Progenitor cell of endocrine pancreas (in vitro differentiated cells): ENCODE results near the gene NECAB3. TPM values are rescaled to one million over a fixed set of nuclear protein-coding genes. Genes with fewer than 3 reads are reported as not detected.

ENCODE experiments used
- DNase-seq: peaks from one replicate; pipeline ENCODE4 v3.0.0; 2021; ENCODE audit warnings: low spot score; ENCODE audit not compliant: unreplicated experiment
- H3K27ac Mint-ChIP-seq: 2 replicates; pipeline ENCODE4 v1.8.0; 2021; ENCODE audit warnings: mild to moderate bottlenecking, moderate library complexity, mixed read lengths
- H3K27me3 Mint-ChIP-seq: 2 replicates; pipeline ENCODE4 v1.8.0; 2021; ENCODE audit warnings: mixed read lengths
- H3K36me3 Mint-ChIP-seq: 2 replicates; pipeline ENCODE4 v1.8.0; 2022; ENCODE audit warnings: mixed read lengths; ENCODE audit not compliant: insufficient read depth
- H3K4me1 Mint-ChIP-seq: 2 replicates; pipeline ENCODE4 v1.8.0; 2021; ENCODE audit warnings: low read depth, mixed read lengths
- H3K4me3 Mint-ChIP-seq: 2 replicates; pipeline ENCODE4 v1.8.0; 2021; ENCODE audit warnings: low read depth, mild to moderate bottlenecking, moderate library complexity, mixed read lengths
- H3K9me3 Mint-ChIP-seq: 2 replicates; pipeline ENCODE4 v1.8.0; 2021; ENCODE audit warnings: low read depth, mixed read lengths
- CTCF ChIP-seq: fragments of 200-600 bp; sonication (generic); IDR thresholded peaks from one replicate; pipeline ENCODE4 v1.5.0; 2021; ENCODE audit warnings: antibody characterized with exemption, mild to moderate bottlenecking; ENCODE audit not compliant: unreplicated experiment
- total RNA-seq: library from RNA; stranded (reverse); gene quantifications from 2 replicates; pipeline ENCODE4 v1.2.1, GENCODE V29; 2021

The NECAB3 gene
- total RNA-seq, 1 donor from 2014 or later: 68.3 TPM

GRCh38 chr20:33680686-33681085 lies 6.5 kb upstream of the NECAB3 start:
- DNase-seq: no peak
- Mint-ChIP-seq H3K9me3 (no peaks in the 10 kb centered on the region), H3K27ac (no peak overlapping the region), H3K4me1 (peaks cover 8% of the 10 kb centered on the region), H3K36me3 (peaks cover 9% of the 10 kb centered on the region), H3K27me3 (no peaks in the 10 kb centered on the region), H3K4me3 (no peak overlapping the region)
- no peak for TF ChIP-seq CTCF

DNA sequence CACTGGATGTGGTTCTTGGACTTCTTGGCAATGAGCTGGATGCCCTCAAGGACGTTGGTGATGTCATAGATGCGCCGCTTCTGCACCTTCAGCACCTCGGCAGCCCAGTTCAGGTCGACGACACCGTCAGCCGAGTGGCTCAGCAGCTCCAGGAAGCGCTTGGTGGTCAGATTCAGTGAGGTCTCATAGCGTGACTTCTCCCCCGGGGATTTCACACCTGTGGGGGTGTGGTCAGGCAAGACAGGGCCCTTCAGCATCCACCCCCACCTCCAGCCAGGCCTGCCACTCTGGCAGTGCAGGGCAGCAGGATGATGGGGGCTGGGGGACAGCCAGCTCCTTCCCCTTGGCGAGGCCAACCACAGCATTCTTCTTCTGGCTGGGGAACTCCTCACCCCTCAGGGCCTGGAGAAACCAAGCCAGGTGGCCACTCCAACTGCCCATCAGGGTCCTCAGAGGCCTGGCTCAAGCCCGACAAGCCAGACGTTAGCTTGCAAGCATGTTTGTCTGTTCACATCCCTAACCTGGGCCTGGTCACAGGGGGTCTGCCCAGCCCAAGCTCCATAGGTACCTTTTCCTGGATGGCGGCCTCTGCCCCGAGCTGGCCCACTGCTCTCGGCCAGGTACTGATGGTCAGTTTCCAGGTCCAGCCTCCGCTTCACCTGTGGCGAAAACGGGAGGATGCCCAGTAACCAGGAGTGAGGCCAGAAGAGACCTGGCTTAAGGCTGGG lies 5.7 kb upstream of the NECAB3 start:
- no peak for TF ChIP-seq CTCF
- Mint-ChIP-seq H3K4me1 (peaks cover 7% of the 10 kb centered on the region), H3K27ac (no peak overlapping the region), H3K4me3 (no peak overlapping the region), H3K36me3 (peaks cover 9% of the 10 kb centered on the region), H3K9me3 (no peaks in the 10 kb centered on the region), H3K27me3 (peaks cover 3% of the 10 kb centered on the region)
- DNase-seq: no peak

DNA sequence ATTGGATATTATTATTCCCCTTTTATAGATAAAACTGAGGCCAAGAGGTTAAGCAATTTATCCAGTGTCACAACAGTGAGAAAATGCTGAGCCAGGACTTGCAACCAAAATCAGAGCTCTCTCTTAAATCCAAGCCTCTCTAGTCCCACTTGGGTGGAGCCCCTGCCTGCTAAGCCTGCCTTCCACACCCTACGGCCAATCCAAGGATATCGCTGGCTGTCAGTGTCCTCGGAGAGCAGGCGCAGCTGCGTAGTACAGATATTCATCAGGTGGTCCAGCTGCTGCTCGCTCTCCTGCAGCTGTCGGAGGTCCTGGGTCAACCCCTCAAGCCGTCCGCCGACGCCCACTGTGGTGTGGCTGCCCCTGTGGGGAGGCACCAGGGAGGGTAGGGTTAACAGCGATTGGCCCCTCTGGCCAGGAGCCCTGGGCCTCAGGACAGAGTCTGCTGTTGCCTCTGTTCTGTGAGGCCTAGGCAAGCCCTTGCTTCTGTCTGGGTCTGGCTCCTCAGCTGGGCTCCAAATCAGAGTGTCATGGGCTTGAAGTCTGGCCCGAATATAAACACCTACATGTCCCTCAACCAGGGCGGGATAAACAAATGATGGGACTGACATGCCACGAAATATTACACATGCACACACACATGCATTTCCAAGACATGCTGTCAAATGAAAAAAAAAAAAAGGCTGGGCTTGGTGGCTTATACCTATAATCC lies 3.9 kb upstream of the NECAB3 start:
- no peak overlapping the region for H3K4me3 Mint-ChIP-seq
- peaks cover 3% of the 10 kb centered on the region for H3K27me3 Mint-ChIP-seq
- H3K4me1 Mint-ChIP-seq: peaks cover 11% of the 10 kb centered on the region
- no peak overlapping the region for H3K27ac Mint-ChIP-seq
- peaks cover 7% of the 10 kb centered on the region for H3K36me3 Mint-ChIP-seq
- DNase-seq: no peak
- H3K9me3 Mint-ChIP-seq: no peaks in the 10 kb centered on the region
- TF ChIP-seq CTCF: no peak

DNA sequence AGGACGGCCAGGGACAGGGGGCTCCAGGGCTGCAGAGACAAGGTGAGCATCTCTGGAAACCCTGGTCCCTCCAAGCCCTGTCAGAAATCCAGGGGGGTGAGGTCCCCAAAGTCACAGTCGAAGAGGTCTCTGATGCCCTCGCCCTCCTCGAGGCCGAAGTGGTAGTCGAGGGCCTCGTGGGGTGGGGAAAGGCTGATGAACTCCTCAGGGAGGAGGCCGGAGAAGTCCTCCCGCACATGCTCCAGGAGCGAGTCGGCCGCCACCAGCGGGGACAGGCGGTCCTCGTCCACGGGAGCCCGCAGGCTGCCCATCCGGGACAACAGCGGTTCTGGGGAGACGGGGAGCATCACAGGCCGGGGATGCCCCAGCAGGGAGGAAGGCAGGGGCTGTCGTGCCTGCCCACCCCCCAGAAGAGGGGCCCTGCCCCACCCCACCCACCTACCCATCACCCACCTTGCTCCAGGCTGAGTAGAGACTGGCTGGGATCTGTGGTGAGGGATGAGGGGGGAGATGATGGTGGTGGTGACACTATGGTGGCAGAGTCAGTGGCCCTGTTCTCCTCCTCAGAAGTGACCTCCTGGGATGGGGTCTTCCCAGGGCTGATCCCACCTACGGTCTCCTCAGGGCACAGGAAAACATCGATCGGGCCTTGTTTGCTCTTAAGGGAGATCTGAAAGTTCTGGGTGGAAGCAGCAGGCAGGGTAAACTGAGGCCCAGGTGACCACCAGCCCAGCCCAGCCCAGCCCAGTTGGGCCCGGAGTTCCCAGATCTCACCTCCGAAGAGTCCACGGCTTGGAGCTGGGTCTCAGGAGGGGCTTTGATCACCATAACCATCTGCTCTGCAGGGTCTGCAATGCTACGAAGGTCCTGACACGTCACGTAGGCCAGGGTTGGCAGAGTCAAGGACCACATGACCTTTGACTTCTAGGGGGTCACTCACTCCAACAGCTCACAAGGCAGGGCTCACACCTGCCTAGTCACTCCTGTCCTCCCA lies 2.7 kb upstream of the NECAB3 start:
- no peak for DNase-seq
- Mint-ChIP-seq H3K9me3 (no peaks in the 10 kb centered on the region), H3K27ac (no peak overlapping the region), H3K36me3 (peaks cover 9% of the 10 kb centered on the region), H3K4me3 (no peak overlapping the region), H3K27me3 (peaks cover 3% of the 10 kb centered on the region), H3K4me1 (peaks cover 23% of the 10 kb centered on the region)
- no peak for TF ChIP-seq CTCF

DNA sequence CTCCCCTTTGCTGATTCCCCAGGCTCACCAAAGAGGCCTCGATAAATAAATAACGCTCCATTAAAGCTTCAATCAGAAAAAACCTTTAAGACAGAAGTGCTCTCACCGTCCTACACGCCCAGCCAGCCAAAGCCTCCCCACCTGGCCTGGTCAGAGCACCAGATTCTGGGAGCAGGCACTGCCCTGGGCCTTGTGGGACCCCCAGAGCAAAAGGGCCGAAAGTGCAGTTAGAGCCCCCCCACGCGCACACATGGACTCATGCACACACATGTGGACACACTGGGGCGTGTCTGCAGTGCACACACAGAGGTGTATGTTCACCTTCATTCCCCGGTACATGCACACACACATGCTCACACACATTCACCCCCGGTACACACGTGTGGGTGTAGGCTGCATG lies 1.9 kb upstream of the NECAB3 start:
- TF ChIP-seq CTCF: no peak
- Mint-ChIP-seq H3K36me3 (peaks cover 11% of the 10 kb centered on the region), H3K27ac (peak overlapping the region; percentile 54), H3K4me1 (peaks cover 25% of the 10 kb centered on the region), H3K27me3 (peaks cover 3% of the 10 kb centered on the region), H3K9me3 (no peaks in the 10 kb centered on the region), H3K4me3 (no peak overlapping the region)
- no peak for DNase-seq
